Liver (tissue), 9 donors: ENCODE measurements around the gene KXD1. TPM values are rescaled to one million over a fixed set of nuclear protein-coding genes. Genes with fewer than 3 reads are reported as not detected.

Source experiments
- DNase-seq: peaks from one replicate; pipeline ENCODE4 v3.0.0-alpha.2; 2017; ENCODE audit warnings: low spot score
- H3K27ac ChIP-seq, 2 donors: one replicate each; pipeline ENCODE4 v1.7.0; 2013; ENCODE audit warnings: inconsistent platforms in 2 of 2, low read length in 2 of 2, control low read depth in 1 of 2, low read depth in 1 of 2, mild to moderate bottlenecking in 1 of 2
- H3K27me3 ChIP-seq, 4 donors: one replicate each; pipeline versions ENCODE4 v1.6.1 to v1.7.0; 2013; ENCODE audit warnings: low read length in 3 of 4, inconsistent platforms in 1 of 4, mild to moderate bottlenecking in 1 of 4, moderate library complexity in 1 of 4; ENCODE audit not compliant: control insufficient read depth in 4 of 4, insufficient read depth in 4 of 4
- H3K36me3 ChIP-seq, 4 donors: one replicate each; pipeline versions ENCODE4 v1.6.1 to v1.7.0; 2013; ENCODE audit warnings: low read length in 3 of 4, mild to moderate bottlenecking in 3 of 4, low read depth in 1 of 4, moderate library complexity in 1 of 4; ENCODE audit not compliant: control insufficient read depth in 4 of 4, insufficient read depth in 3 of 4
- H3K4me1 ChIP-seq, 4 donors: one replicate each; pipeline versions ENCODE4 v1.6.1 to v1.7.0; 2013; ENCODE audit warnings: low read length in 3 of 4, mild to moderate bottlenecking in 3 of 4, moderate library complexity in 1 of 4; ENCODE audit not compliant: control insufficient read depth in 4 of 4, insufficient read depth in 4 of 4
- H3K4me3 ChIP-seq, 3 donors: one replicate each; pipeline versions ENCODE4 v1.6.1 to v1.7.0; 2013; ENCODE audit warnings: low read length in 3 of 3, control low read depth in 1 of 3, low read depth in 1 of 3, mild to moderate bottlenecking in 1 of 3
- H3K9ac ChIP-seq, 2 donors: one replicate each; pipeline ENCODE4 v1.7.0; 2013; ENCODE audit warnings: low read length in 2 of 2, mild to moderate bottlenecking in 2 of 2, moderate library complexity in 2 of 2, control low read depth in 1 of 2, low read depth in 1 of 2
- H3K9me3 ChIP-seq, 4 donors: one replicate each; pipeline versions ENCODE4 v1.6.1 to v1.7.0; 2013; ENCODE audit warnings: low read length in 3 of 4; ENCODE audit not compliant: control insufficient read depth in 4 of 4
- EGR1 ChIP-seq, 2 donors: IDR thresholded peaks; 2 replicates each; pipeline ENCODE4 v1.6.1; 2016 to 2018; ENCODE audit warnings: antibody characterized with exemption in 2 of 2, low read depth in 2 of 2
- FOXA1 ChIP-seq: IDR thresholded peaks from 2 replicates; pipeline ENCODE4 v1.6.1; 2016; ENCODE audit warnings: antibody characterized with exemption
- FOXA2 ChIP-seq: IDR thresholded peaks from 2 replicates; pipeline ENCODE4 v1.6.1; 2016; ENCODE audit warnings: antibody characterized with exemption
- GABPA ChIP-seq, 2 donors: IDR thresholded peaks in 1 of 2; conservative IDR thresholded peaks in 1 of 2; 2 replicates each; pipeline ENCODE4 v1.6.1; 2016; ENCODE audit warnings: antibody characterized with exemption in 2 of 2, mild to moderate bottlenecking in 1 of 2, moderate library complexity in 1 of 2
- HNF4A ChIP-seq, 2 donors: conservative IDR thresholded peaks; 2 replicates each; pipeline ENCODE4 v1.6.1; 2016; ENCODE audit warnings: antibody characterized with exemption in 2 of 2, mild to moderate bottlenecking in 2 of 2
- HNF4G ChIP-seq: IDR thresholded peaks from 2 replicates; pipeline ENCODE4 v1.6.1; 2016; ENCODE audit warnings: antibody characterized with exemption
- JUND ChIP-seq, 2 donors: IDR thresholded peaks; 2 replicates each; pipeline ENCODE4 v1.6.1; 2016; ENCODE audit warnings: antibody characterized with exemption in 2 of 2
- NR2F2 ChIP-seq: IDR thresholded peaks from 2 replicates; pipeline ENCODE4 v1.6.1; 2016; ENCODE audit warnings: antibody characterized with exemption
- RAD21 ChIP-seq, 2 donors: IDR thresholded peaks; 2 replicates each; pipeline ENCODE4 v1.6.1; 2016; ENCODE audit warnings: antibody characterized with exemption in 2 of 2, mild to moderate bottlenecking in 2 of 2
- RXRA ChIP-seq, 2 donors: IDR thresholded peaks; 2 replicates each; pipeline ENCODE4 v1.6.1; 2017 to 2018; ENCODE audit warnings: antibody characterized with exemption in 2 of 2, mild to moderate bottlenecking in 1 of 2
- SP1 ChIP-seq: IDR thresholded peaks from 2 replicates; pipeline ENCODE4 v1.6.1; 2018; ENCODE audit warnings: antibody characterized with exemption, mild to moderate bottlenecking
- TAF1 ChIP-seq: conservative IDR thresholded peaks from 2 replicates; pipeline ENCODE4 v1.6.1; 2016; ENCODE audit warnings: antibody characterized with exemption, mild to moderate bottlenecking
- YY1 ChIP-seq: IDR thresholded peaks from 2 replicates; pipeline ENCODE4 v1.6.1; 2016; ENCODE audit warnings: antibody characterized with exemption, mild to moderate bottlenecking
- WGBS: extraction: QIAGEN DNeasy Blood & Tissue Kit; methylation state at CpG from one replicate; pipeline ENCODE4 v1.1.7; 2013; 5-methylcytosine and 5-hydroxymethylcytosine counted together
- polyA plus RNA-seq, 2 donors: library from polyadenylated mRNA; stranded (reverse) in 1 of 2; unstranded in 1 of 2; fragments of 200-250 nt in 1 of 2; fragments of >200 nt in 1 of 2; fragmentation: Nextera tagmentation in 1 of 2; extraction: Ambion mirVana in 1 of 2; gene quantifications; one replicate each; pipeline versions ENCODE4 v1.2.1 to v1.2.3, GENCODE V29; 2013 to 2015
- total RNA-seq, 2 donors: library from RNA; depleted of rRNA; stranded (reverse); fragments of >200 nt; gene quantifications; one replicate each; pipeline ENCODE4 v1.2.3, GENCODE V29; 2014
- TF ChIP-seq, protein P1 (sequence below): IDR thresholded peaks from 2 replicates; pipeline ENCODE4 v1.6.1; 2016; ENCODE audit warnings: antibody characterized with exemption, mild to moderate bottlenecking
- TF ChIP-seq, protein P2 (sequence below): IDR thresholded peaks from 2 replicates; pipeline ENCODE4 v1.6.1; 2016; ENCODE audit warnings: antibody characterized with exemption
- TF ChIP-seq, protein P3 (sequence below): IDR thresholded peaks from 2 replicates; pipeline ENCODE4 v1.6.1; 2016; ENCODE audit warnings: antibody characterized with exemption
- TF ChIP-seq, protein P4 (sequence below): fragments of 150-350 bp; IDR thresholded peaks from 2 replicates; pipeline ENCODE4 v1.5.1; 2017; ENCODE audit warnings: improper control_type of control experiment, low read depth, low read length; ENCODE audit not compliant: missing input control
- donor health status: healthy.
- donor health status: healthy.
- donor health status: healthy.
- donor health status: healthy.
- donor health status: healthy.

Gene KXD1
- total and polyA plus RNA-seq, 4 donors: 31.8 to 53.6 (median 43.4) TPM

DNA sequence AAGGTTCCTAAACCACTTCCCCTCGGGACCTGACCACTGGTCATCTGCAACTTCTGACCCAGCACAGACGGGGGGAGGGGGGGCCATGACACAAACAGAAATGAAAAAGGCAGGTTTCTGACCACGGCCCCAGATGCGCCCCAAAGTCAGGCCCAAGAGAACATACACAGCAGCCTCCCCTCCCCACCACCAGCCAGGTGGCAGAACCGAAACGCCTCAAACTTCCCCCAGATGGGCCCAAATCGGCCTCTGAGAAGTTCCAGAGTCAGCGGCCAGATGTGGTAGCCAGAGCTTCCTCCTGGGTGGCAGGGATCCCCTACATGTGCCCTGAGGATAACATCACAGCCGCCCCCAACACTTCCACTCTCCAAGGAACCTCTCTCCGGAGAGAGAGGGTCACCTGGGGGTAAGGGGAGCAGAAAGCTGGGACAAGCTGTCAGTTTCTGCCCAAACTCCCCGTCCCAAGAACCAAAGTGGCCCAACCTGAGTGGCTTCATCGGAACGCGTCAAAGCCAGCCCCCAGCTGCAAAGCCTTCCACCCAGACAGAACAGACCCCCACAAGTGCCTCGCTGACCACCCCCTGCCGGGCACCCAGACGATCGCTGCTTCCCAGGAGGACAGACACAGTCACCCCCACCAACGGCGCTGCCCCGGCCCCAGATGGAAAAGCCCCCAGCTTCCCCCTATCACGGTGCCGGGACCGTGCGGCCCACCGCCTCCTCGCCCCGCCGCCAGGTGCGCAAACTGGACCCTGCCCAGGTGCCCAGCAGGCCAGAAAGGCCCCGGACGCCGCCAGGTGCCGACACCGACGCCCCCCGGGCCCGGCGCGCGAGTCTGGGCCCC is 36.6 kb upstream of the KXD1 start:
- Histone ChIP-seq H3K36me3 (no peaks in the 10 kb centered on the region), H3K27me3 (no peaks in the 10 kb centered on the region), H3K9me3 (no peaks in the 10 kb centered on the region), H3K4me1 (peaks cover 4 to 26% (median 14%) of the 10 kb centered on the region in 4 donors), H3K9ac (peak overlapping the region; percentile 89 to 100), H3K4me3 (peak overlapping the region; percentile 93 to 96 (median 95)), H3K27ac (peak overlapping the region; percentile 99 to 100)
- under 1% methylated on average over 41 of the region's 41 CpGs for WGBS
- DNase-seq: no peak
- TF ChIP-seq FOXA2 (no peak), RAD21 (IDR thresholded peaks at IDR 0.05) (no peak), HNF4G (no peak), EGR1 (IDR thresholded peaks at IDR 0.05; ENCODE audit: low read depth in 2 of 2) (no peak), YY1 (no peak)
- TF ChIP-seq, protein P1, sequence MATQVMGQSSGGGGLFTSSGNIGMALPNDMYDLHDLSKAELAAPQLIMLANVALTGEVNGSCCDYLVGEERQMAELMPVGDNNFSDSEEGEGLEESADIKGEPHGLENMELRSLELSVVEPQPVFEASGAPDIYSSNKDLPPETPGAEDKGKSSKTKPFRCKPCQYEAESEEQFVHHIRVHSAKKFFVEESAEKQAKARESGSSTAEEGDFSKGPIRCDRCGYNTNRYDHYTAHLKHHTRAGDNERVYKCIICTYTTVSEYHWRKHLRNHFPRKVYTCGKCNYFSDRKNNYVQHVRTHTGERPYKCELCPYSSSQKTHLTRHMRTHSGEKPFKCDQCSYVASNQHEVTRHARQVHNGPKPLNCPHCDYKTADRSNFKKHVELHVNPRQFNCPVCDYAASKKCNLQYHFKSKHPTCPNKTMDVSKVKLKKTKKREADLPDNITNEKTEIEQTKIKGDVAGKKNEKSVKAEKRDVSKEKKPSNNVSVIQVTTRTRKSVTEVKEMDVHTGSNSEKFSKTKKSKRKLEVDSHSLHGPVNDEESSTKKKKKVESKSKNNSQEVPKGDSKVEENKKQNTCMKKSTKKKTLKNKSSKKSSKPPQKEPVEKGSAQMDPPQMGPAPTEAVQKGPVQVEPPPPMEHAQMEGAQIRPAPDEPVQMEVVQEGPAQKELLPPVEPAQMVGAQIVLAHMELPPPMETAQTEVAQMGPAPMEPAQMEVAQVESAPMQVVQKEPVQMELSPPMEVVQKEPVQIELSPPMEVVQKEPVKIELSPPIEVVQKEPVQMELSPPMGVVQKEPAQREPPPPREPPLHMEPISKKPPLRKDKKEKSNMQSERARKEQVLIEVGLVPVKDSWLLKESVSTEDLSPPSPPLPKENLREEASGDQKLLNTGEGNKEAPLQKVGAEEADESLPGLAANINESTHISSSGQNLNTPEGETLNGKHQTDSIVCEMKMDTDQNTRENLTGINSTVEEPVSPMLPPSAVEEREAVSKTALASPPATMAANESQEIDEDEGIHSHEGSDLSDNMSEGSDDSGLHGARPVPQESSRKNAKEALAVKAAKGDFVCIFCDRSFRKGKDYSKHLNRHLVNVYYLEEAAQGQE: no peak
- TF ChIP-seq, protein P2, sequence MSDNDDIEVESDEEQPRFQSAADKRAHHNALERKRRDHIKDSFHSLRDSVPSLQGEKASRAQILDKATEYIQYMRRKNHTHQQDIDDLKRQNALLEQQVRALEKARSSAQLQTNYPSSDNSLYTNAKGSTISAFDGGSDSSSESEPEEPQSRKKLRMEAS: no peak

DNA sequence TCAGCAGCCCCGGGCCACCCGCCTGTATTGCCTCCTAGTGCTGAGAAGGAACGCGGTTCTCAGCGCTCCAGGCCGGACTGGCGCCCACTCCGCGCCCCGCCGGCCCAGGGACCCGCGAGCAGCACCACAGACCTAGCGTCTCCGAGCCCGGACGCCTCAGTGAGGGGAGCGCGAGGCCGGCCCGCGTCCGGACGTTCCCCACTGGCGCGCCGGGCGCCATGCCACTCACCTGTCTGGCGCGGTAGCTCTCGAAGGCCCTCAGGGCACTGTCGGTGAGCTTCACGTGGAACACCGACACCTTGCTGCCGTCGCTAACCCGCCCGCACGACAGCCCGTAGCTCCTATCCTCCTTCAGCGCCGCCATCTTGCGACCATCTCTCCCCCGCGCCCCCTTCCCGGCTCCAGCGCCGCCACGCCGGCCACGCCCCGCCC is 36.0 kb upstream of the KXD1 start, which contains the start of gene ELL:
ELL (minus strand) TSS at position 379 of the 432 bp plus-strand sequence; CDS start at position 364, 15 bp downstream.
- Histone ChIP-seq H3K9ac (peak within 1 kb of the TSS; percentile 89 to 100), H3K27ac (peak within 1 kb of the TSS; percentile 99 to 100), H3K9me3 (no peaks in the 10 kb centered on the region), H3K36me3 (no peaks in the 10 kb centered on the region), H3K4me1 (peaks cover 3 to 20% (median 8%) of the 10 kb centered on the region in 4 donors), H3K27me3 (no peaks in the 10 kb centered on the region), H3K4me3 (peak within 1 kb of the TSS; percentile 93 to 96 (median 95))
- no peak for DNase-seq
- TF ChIP-seq YY1 (peak; percentile 93), HNF4A (conservative IDR thresholded peaks at IDR 0.05) (no peak)
- WGBS: under 1% methylated on average over 52 of the region's 52 CpGs

DNA sequence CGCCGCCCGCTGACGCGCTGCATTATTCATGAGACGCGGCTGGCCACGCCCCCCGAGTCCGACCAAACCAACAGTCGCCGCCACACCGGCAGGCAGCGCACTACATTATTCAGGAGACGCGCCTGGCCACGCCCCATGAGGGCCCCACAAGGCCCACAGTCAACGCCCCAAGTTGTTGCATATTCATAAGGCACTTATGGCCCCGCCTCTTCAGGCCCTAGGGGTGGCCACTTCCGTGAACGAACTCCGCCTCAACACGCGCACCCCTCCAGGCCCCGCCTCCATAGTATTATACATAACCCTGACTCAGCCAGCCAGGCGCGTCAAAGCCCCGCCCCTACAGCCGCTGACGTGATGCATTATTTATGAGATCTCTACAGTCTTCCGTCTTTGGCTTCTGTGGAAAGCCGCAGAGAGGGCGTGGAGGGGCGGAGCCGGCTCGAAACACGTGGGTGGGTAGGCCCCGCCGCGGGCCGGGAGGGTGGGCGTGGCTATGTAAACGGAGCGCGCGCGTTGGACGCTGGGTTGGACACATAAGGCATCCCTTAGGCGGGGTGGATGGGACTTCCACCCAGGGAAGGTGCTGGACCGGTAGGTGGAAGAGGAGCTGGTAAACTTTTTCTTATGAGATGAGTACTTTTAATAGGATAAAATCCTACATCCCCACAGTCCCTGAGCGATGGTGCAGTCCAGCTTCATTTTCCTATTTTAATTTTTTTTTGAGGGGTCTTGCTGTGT is 35.4 kb upstream of the KXD1 start:
- Histone ChIP-seq H3K4me1 (peaks cover 3 to 16% (median 5%) of the 10 kb centered on the region in 4 donors), H3K9ac (no peak overlapping the region), H3K36me3 (no peaks in the 10 kb centered on the region), H3K9me3 (no peaks in the 10 kb centered on the region), H3K4me3 (peak overlapping the region in 1 of 3 donors; percentile 96), H3K27ac (peak overlapping the region; percentile 99 to 100), H3K27me3 (no peaks in the 10 kb centered on the region)
- DNase-seq: peak; percentile 100
- 1% methylated on average over 51 of the region's 51 CpGs for WGBS
- TF ChIP-seq FOXA2 (peak; percentile 83), FOXA1 (peak; percentile 83), HNF4A (conservative IDR thresholded peaks at IDR 0.05) (peak in 1 of 2 donors; percentile 45), RAD21 (IDR thresholded peaks at IDR 0.05) (peak; percentile 47 to 55), EGR1 (IDR thresholded peaks at IDR 0.05; ENCODE audit: low read depth in 2 of 2) (peak; percentile 42 to 82), NR2F2 (peak; percentile 38), GABPA (IDR thresholded peaks at IDR 0.05 in 1 of 2, conservative IDR thresholded peaks at IDR 0.05 in 1 of 2) (peak; percentile 30 to 81), RXRA (IDR thresholded peaks at IDR 0.05) (peak; percentile 61 to 74), SP1 (peak; percentile 97), YY1 (peak; percentile 86), JUND (IDR thresholded peaks at IDR 0.05) (peak; percentile 88 to 96), TAF1 (no peak)
- TF ChIP-seq, protein P3, sequence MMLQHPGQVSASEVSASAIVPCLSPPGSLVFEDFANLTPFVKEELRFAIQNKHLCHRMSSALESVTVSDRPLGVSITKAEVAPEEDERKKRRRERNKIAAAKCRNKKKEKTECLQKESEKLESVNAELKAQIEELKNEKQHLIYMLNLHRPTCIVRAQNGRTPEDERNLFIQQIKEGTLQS: peak; percentile 69
- TF ChIP-seq, protein P2: peak; percentile 96
- TF ChIP-seq, protein P4, sequence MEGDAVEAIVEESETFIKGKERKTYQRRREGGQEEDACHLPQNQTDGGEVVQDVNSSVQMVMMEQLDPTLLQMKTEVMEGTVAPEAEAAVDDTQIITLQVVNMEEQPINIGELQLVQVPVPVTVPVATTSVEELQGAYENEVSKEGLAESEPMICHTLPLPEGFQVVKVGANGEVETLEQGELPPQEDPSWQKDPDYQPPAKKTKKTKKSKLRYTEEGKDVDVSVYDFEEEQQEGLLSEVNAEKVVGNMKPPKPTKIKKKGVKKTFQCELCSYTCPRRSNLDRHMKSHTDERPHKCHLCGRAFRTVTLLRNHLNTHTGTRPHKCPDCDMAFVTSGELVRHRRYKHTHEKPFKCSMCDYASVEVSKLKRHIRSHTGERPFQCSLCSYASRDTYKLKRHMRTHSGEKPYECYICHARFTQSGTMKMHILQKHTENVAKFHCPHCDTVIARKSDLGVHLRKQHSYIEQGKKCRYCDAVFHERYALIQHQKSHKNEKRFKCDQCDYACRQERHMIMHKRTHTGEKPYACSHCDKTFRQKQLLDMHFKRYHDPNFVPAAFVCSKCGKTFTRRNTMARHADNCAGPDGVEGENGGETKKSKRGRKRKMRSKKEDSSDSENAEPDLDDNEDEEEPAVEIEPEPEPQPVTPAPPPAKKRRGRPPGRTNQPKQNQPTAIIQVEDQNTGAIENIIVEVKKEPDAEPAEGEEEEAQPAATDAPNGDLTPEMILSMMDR: peak; percentile 23
